ENCODE measurements around the gene NCOR1.

Gene NCOR1

GRCh38 chr17:16019347-16019746, 196.0 kb downstream of the NCOR1 start:
- no peaks in the 10 kb centered on the region for H3K9me3 ChIP-seq (ENCODE audit: control insufficient read depth in 2 of 2, low read length in 2 of 2)
- H3K27ac ChIP-seq (ENCODE audit: low read depth in 2 of 2, low read length in 2 of 2) = no peak overlapping the region
- H3K9ac ChIP-seq (ENCODE audit: low read depth in 1 of 2, low read length in 2 of 2) = no peak overlapping the region
- H3K4me3 ChIP-seq (ENCODE audit: low read length in 2 of 2) = no peak overlapping the region
- H3K36me3 ChIP-seq (ENCODE audit: control insufficient read depth in 2 of 2, insufficient read depth in 2 of 2, low read length in 2 of 2) = peaks cover 21 to 30% of the 10 kb centered on the region in 2 donors
- no peaks in the 10 kb centered on the region for H3K27me3 ChIP-seq (ENCODE audit: control insufficient read depth in 2 of 2, insufficient read depth in 2 of 2, low read length in 2 of 2)
- H3K4me1 ChIP-seq (ENCODE audit: control insufficient read depth in 2 of 2, insufficient read depth in 2 of 2, low read length in 2 of 2) = no peaks in the 10 kb centered on the region

GRCh38 chr17:16013943-16014407, 201.4 kb downstream of the NCOR1 start:
- H3K36me3 ChIP-seq (ENCODE audit: control insufficient read depth in 2 of 2, insufficient read depth in 2 of 2, low read length in 2 of 2) = peaks cover 17 to 19% of the 10 kb centered on the region in 2 donors
- H3K27ac ChIP-seq (ENCODE audit: low read depth in 2 of 2, low read length in 2 of 2) = no peak overlapping the region
- H3K4me3 ChIP-seq (ENCODE audit: low read length in 2 of 2) = no peak overlapping the region
- H3K9ac ChIP-seq (ENCODE audit: low read depth in 1 of 2, low read length in 2 of 2) = no peak overlapping the region
- no peaks in the 10 kb centered on the region for H3K27me3 ChIP-seq (ENCODE audit: control insufficient read depth in 2 of 2, insufficient read depth in 2 of 2, low read length in 2 of 2)
- peaks cover 2 to 9% of the 10 kb centered on the region in 2 donors for H3K4me1 ChIP-seq (ENCODE audit: control insufficient read depth in 2 of 2, insufficient read depth in 2 of 2, low read length in 2 of 2)
- no peaks in the 10 kb centered on the region for H3K9me3 ChIP-seq (ENCODE audit: control insufficient read depth in 2 of 2, low read length in 2 of 2)

GRCh38 chr17:16007439-16007838, 207.9 kb downstream of the NCOR1 start:
- Histone ChIP-seq H3K27me3 (ENCODE audit: control insufficient read depth in 2 of 2, insufficient read depth in 2 of 2, low read length in 2 of 2) (no peaks in the 10 kb centered on the region), H3K9me3 (ENCODE audit: control insufficient read depth in 2 of 2, low read length in 2 of 2) (no peaks in the 10 kb centered on the region), H3K4me3 (ENCODE audit: low read length in 2 of 2) (no peak overlapping the region), H3K36me3 (ENCODE audit: control insufficient read depth in 2 of 2, insufficient read depth in 2 of 2, low read length in 2 of 2) (peaks cover 59 to 62% of the 10 kb centered on the region in 2 donors), H3K9ac (ENCODE audit: low read depth in 1 of 2, low read length in 2 of 2) (no peak overlapping the region), H3K4me1 (ENCODE audit: control insufficient read depth in 2 of 2, insufficient read depth in 2 of 2, low read length in 2 of 2) (peaks cover 2 to 9% of the 10 kb centered on the region in 2 donors), H3K27ac (ENCODE audit: low read depth in 2 of 2, low read length in 2 of 2) (no peak overlapping the region)

- no peak overlapping the region for H3K4me3 ChIP-seq (ENCODE audit: low read length in 2 of 2)
- H3K4me1 ChIP-seq (ENCODE audit: control insufficient read depth in 2 of 2, insufficient read depth in 2 of 2, low read length in 2 of 2) = peaks cover 5 to 7% of the 10 kb centered on the region in 2 donors
- H3K27ac ChIP-seq (ENCODE audit: low read depth in 2 of 2, low read length in 2 of 2) = no peak overlapping the region
- no peak overlapping the region for H3K9ac ChIP-seq (ENCODE audit: low read depth in 1 of 2, low read length in 2 of 2)
- no peaks in the 10 kb centered on the region for H3K9me3 ChIP-seq (ENCODE audit: control insufficient read depth in 2 of 2, low read length in 2 of 2)
- H3K36me3 ChIP-seq (ENCODE audit: control insufficient read depth in 2 of 2, insufficient read depth in 2 of 2, low read length in 2 of 2) = peaks cover 68 to 72% of the 10 kb centered on the region in 2 donors
- H3K27me3 ChIP-seq (ENCODE audit: control insufficient read depth in 2 of 2, insufficient read depth in 2 of 2, low read length in 2 of 2) = no peaks in the 10 kb centered on the region
Observed at GRCh38 chr17:16005636-16006035, 209.7 kb downstream of the NCOR1 start.

- Histone ChIP-seq H3K4me1 (ENCODE audit: control insufficient read depth in 2 of 2, insufficient read depth in 2 of 2, low read length in 2 of 2) (peaks cover 10 to 11% of the 10 kb centered on the region in 2 donors), H3K36me3 (ENCODE audit: control insufficient read depth in 2 of 2, insufficient read depth in 2 of 2, low read length in 2 of 2) (peaks cover 64 to 68% of the 10 kb centered on the region in 2 donors), H3K9ac (ENCODE audit: low read depth in 1 of 2, low read length in 2 of 2) (no peak overlapping the region), H3K9me3 (ENCODE audit: control insufficient read depth in 2 of 2, low read length in 2 of 2) (no peaks in the 10 kb centered on the region), H3K4me3 (ENCODE audit: low read length in 2 of 2) (no peak overlapping the region), H3K27ac (ENCODE audit: low read depth in 2 of 2, low read length in 2 of 2) (no peak overlapping the region), H3K27me3 (ENCODE audit: control insufficient read depth in 2 of 2, insufficient read depth in 2 of 2, low read length in 2 of 2) (no peaks in the 10 kb centered on the region)
Observed at GRCh38 chr17:16003841-16004240, 211.5 kb downstream of the NCOR1 start.

- no peaks in the 10 kb centered on the region for H3K27me3 ChIP-seq (ENCODE audit: control insufficient read depth in 2 of 2, insufficient read depth in 2 of 2, low read length in 2 of 2)
- H3K9ac ChIP-seq (ENCODE audit: low read depth in 1 of 2, low read length in 2 of 2) = no peak overlapping the region
- H3K4me3 ChIP-seq (ENCODE audit: low read length in 2 of 2) = no peak overlapping the region
- no peaks in the 10 kb centered on the region for H3K9me3 ChIP-seq (ENCODE audit: control insufficient read depth in 2 of 2, low read length in 2 of 2)
- no peak overlapping the region for H3K27ac ChIP-seq (ENCODE audit: low read depth in 2 of 2, low read length in 2 of 2)
- H3K36me3 ChIP-seq (ENCODE audit: control insufficient read depth in 2 of 2, insufficient read depth in 2 of 2, low read length in 2 of 2) = peaks cover 54 to 57% of the 10 kb centered on the region in 2 donors
- peaks cover 10 to 11% of the 10 kb centered on the region in 2 donors for H3K4me1 ChIP-seq (ENCODE audit: control insufficient read depth in 2 of 2, insufficient read depth in 2 of 2, low read length in 2 of 2)
Observed at GRCh38 chr17:16002708-16003260, 212.6 kb downstream of the NCOR1 start.

- H3K4me1 ChIP-seq (ENCODE audit: control insufficient read depth in 2 of 2, insufficient read depth in 2 of 2, low read length in 2 of 2) = peaks cover 10 to 11% of the 10 kb centered on the region in 2 donors
- peaks cover 45 to 46% of the 10 kb centered on the region in 2 donors for H3K36me3 ChIP-seq (ENCODE audit: control insufficient read depth in 2 of 2, insufficient read depth in 2 of 2, low read length in 2 of 2)
- peak overlapping the region in 1 of 2 donors; percentile 92 for H3K9ac ChIP-seq (ENCODE audit: low read depth in 1 of 2, low read length in 2 of 2)
- H3K27ac ChIP-seq (ENCODE audit: low read depth in 2 of 2, low read length in 2 of 2) = no peak overlapping the region
- no peaks in the 10 kb centered on the region for H3K27me3 ChIP-seq (ENCODE audit: control insufficient read depth in 2 of 2, insufficient read depth in 2 of 2, low read length in 2 of 2)
- H3K9me3 ChIP-seq (ENCODE audit: control insufficient read depth in 2 of 2, low read length in 2 of 2) = no peaks in the 10 kb centered on the region
- peak overlapping the region; percentile 15 to 92 for H3K4me3 ChIP-seq (ENCODE audit: low read length in 2 of 2)
Observed at GRCh38 chr17:16001226-16001897, 214.0 kb downstream of the NCOR1 start.

- Histone ChIP-seq H3K9ac (ENCODE audit: low read depth in 1 of 2, low read length in 2 of 2) (peak overlapping the region; percentile 92 to 95), H3K9me3 (ENCODE audit: control insufficient read depth in 2 of 2, low read length in 2 of 2) (no peaks in the 10 kb centered on the region), H3K27ac (ENCODE audit: low read depth in 2 of 2, low read length in 2 of 2) (peak overlapping the region; percentile 98 to 99), H3K4me1 (ENCODE audit: control insufficient read depth in 2 of 2, insufficient read depth in 2 of 2, low read length in 2 of 2) (peaks cover 10 to 11% of the 10 kb centered on the region in 2 donors), H3K27me3 (ENCODE audit: control insufficient read depth in 2 of 2, insufficient read depth in 2 of 2, low read length in 2 of 2) (no peaks in the 10 kb centered on the region), H3K36me3 (ENCODE audit: control insufficient read depth in 2 of 2, insufficient read depth in 2 of 2, low read length in 2 of 2) (peaks cover 35 to 39% of the 10 kb centered on the region in 2 donors), H3K4me3 (ENCODE audit: low read length in 2 of 2) (peak overlapping the region; percentile 88 to 92)
Observed at GRCh38 chr17:15999974-16000827, 215.1 kb downstream of the NCOR1 start.

- Histone ChIP-seq H3K27me3 (ENCODE audit: control insufficient read depth in 2 of 2, insufficient read depth in 2 of 2, low read length in 2 of 2) (no peaks in the 10 kb centered on the region), H3K4me3 (ENCODE audit: low read length in 2 of 2) (peak within 1 kb of the TSS; percentile 88 to 92), H3K27ac (ENCODE audit: low read depth in 2 of 2, low read length in 2 of 2) (peak within 1 kb of the TSS; percentile 98 to 99), H3K4me1 (ENCODE audit: control insufficient read depth in 2 of 2, insufficient read depth in 2 of 2, low read length in 2 of 2) (peaks cover 10 to 11% of the 10 kb centered on the region in 2 donors), H3K9me3 (ENCODE audit: control insufficient read depth in 2 of 2, low read length in 2 of 2) (no peaks in the 10 kb centered on the region), H3K36me3 (ENCODE audit: control insufficient read depth in 2 of 2, insufficient read depth in 2 of 2, low read length in 2 of 2) (peaks cover 29 to 30% of the 10 kb centered on the region in 2 donors), H3K9ac (ENCODE audit: low read depth in 1 of 2, low read length in 2 of 2) (peak within 1 kb of the TSS; percentile 92 to 95)
Observed at GRCh38 chr17:15999141-15999973, 216.0 kb downstream of the NCOR1 start, which contains the start of the genes TTC19 and ZSWIM7. Gene TTC19, plus strand, starts transcription at chr17:15999824. Its CDS starts 25 bp downstream, at chr17:15999849. Gene ZSWIM7, minus strand, starts transcription at chr17:15999704. Its CDS starts 110 bp downstream, at chr17:15999594.
